H9 (cell line): ENCODE results near the gene NFASC. TPM values are rescaled to one million over a fixed set of nuclear protein-coding genes. Genes with fewer than 3 reads are reported as not detected.

Experiments
- DNase-seq: peaks from one replicate; pipeline ENCODE4 v3.0.0-alpha.2; 2017
- H2AFZ ChIP-seq: one replicate; pipeline ENCODE4 v1.6.1; 2013; ENCODE audit warnings: mild to moderate bottlenecking, low read length, control low read depth, moderate library complexity
- H2AK5ac ChIP-seq: 2 replicates; pipeline ENCODE4 v1.6.1; 2013; ENCODE audit warnings: low read length, control low read depth, mixed read lengths; ENCODE audit not compliant: insufficient read length
- H2BK120ac ChIP-seq: one replicate; pipeline ENCODE4 v1.6.1; 2013; ENCODE audit warnings: low read depth, mild to moderate bottlenecking, low read length, control low read depth, inconsistent platforms; ENCODE audit not compliant: poor library complexity, severe bottlenecking
- H2BK12ac ChIP-seq: 2 replicates; pipeline ENCODE4 v1.6.1; 2013; ENCODE audit warnings: low read length, control low read depth, mixed read lengths, low read depth; ENCODE audit not compliant: insufficient read length
- H2BK15ac ChIP-seq: 2 replicates; pipeline ENCODE4 v1.6.1; 2013; ENCODE audit warnings: low read depth, low read length, control low read depth
- H2BK20ac ChIP-seq: one replicate; pipeline ENCODE4 v1.6.1; 2013; ENCODE audit warnings: low read depth, mild to moderate bottlenecking, low read length, control low read depth, inconsistent platforms; ENCODE audit not compliant: poor library complexity, severe bottlenecking
- H2BK5ac ChIP-seq: 2 replicates; pipeline ENCODE4 v1.6.1; 2013; ENCODE audit warnings: low read length, control low read depth, mixed read lengths; ENCODE audit not compliant: insufficient read length
- H3K14ac ChIP-seq: 2 replicates; pipeline ENCODE4 v1.6.1; 2013; ENCODE audit warnings: low read length, control low read depth; ENCODE audit not compliant: insufficient read depth
- H3K18ac ChIP-seq: 2 replicates; pipeline ENCODE4 v1.6.1; 2013; ENCODE audit warnings: low read depth, mild to moderate bottlenecking, mixed read lengths, low read length, control low read depth; ENCODE audit not compliant: insufficient read length
- H3K23ac ChIP-seq: 2 replicates; pipeline ENCODE4 v1.6.1; 2013; ENCODE audit warnings: low read length, control low read depth, mixed read lengths, low read depth; ENCODE audit not compliant: insufficient read length
- H3K23me2 ChIP-seq: 2 replicates; pipeline ENCODE4 v1.6.1; 2013; ENCODE audit warnings: low read depth, mild to moderate bottlenecking, mixed read lengths, low read length, control low read depth; ENCODE audit not compliant: insufficient read length, poor library complexity, severe bottlenecking
- H3K27ac ChIP-seq: 2 replicates; pipeline ENCODE4 v1.5.1; 2013; ENCODE audit warnings: low read length, control low read depth, mixed read lengths, low read depth; ENCODE audit not compliant: insufficient read length
- H3K27me3 ChIP-seq: 2 replicates; pipeline ENCODE4 v1.6.1; 2013; ENCODE audit warnings: low read length, control low read depth, inconsistent platforms; ENCODE audit not compliant: insufficient read depth
- H3K4ac ChIP-seq: 2 replicates; pipeline ENCODE4 v1.6.1; 2013; ENCODE audit warnings: low read depth, mild to moderate bottlenecking, control low read depth, inconsistent platforms, low read length, moderate library complexity
- H3K4me1 ChIP-seq: 2 replicates; pipeline ENCODE4 v1.6.1; 2013; ENCODE audit warnings: low read length, control low read depth, inconsistent platforms; ENCODE audit not compliant: insufficient read depth
- H3K4me2 ChIP-seq: 2 replicates; pipeline ENCODE4 v1.6.1; 2013; ENCODE audit warnings: low read length, control low read depth, mixed read lengths; ENCODE audit not compliant: insufficient read length, insufficient read depth
- H3K56ac ChIP-seq: 2 replicates; pipeline ENCODE4 v1.6.1; 2013; ENCODE audit warnings: low read depth, mild to moderate bottlenecking, mixed read lengths, low read length, control low read depth; ENCODE audit not compliant: insufficient read length
- H3K79me1 ChIP-seq: 2 replicates; pipeline ENCODE4 v1.6.1; 2013; ENCODE audit warnings: low read depth, mild to moderate bottlenecking, moderate library complexity, low read length, control low read depth, inconsistent platforms; ENCODE audit not compliant: insufficient read depth, poor library complexity, severe bottlenecking
- H3K79me2 ChIP-seq: 2 replicates; pipeline ENCODE4 v1.6.1; 2013; ENCODE audit warnings: low read length, control low read depth, inconsistent platforms; ENCODE audit not compliant: insufficient read depth
- H3K9ac ChIP-seq: 2 replicates; pipeline ENCODE4 v1.6.1; 2013; ENCODE audit warnings: low read length, control low read depth, mixed read lengths; ENCODE audit not compliant: insufficient read length; ENCODE audit errors: extremely low read depth
- H3K9me3 ChIP-seq: one replicate; pipeline ENCODE4 v1.6.1; 2013; ENCODE audit warnings: low read depth, low read length, inconsistent platforms; ENCODE audit not compliant: control insufficient read depth
- H3T11ph ChIP-seq: one replicate; pipeline ENCODE4 v1.6.1; 2013; ENCODE audit warnings: mild to moderate bottlenecking, low read length, control low read depth, inconsistent platforms
- H4K20me1 ChIP-seq: one replicate; pipeline ENCODE4 v1.6.1; 2013; ENCODE audit not compliant: control insufficient read depth, insufficient read length, insufficient read depth
- H4K5ac ChIP-seq: 2 replicates; pipeline ENCODE4 v1.6.1; 2013; ENCODE audit warnings: low read depth, mild to moderate bottlenecking, mixed read lengths, low read length, control low read depth; ENCODE audit not compliant: insufficient read length
- H4K8ac ChIP-seq: replicated peaks from 2 replicates; pipeline ENCODE4 v1.6.1; 2013; ENCODE audit warnings: low read length, control low read depth, mixed read lengths, low read depth; ENCODE audit not compliant: insufficient read length
- H4K91ac ChIP-seq: 2 replicates; pipeline ENCODE4 v1.6.1; 2013; ENCODE audit warnings: low read depth, mild to moderate bottlenecking, moderate library complexity, mixed read lengths, low read length, control low read depth; ENCODE audit not compliant: insufficient read length
- H3K27ac Mint-ChIP-seq, 3 experiments: 2 replicates in 2 of 3; 3 replicates in 1 of 3; pipeline ENCODE4 v1.8.0; 2020 to 2021; ENCODE audit warnings: mixed read lengths in 3 of 3, mild to moderate bottlenecking in 1 of 3, moderate library complexity in 1 of 3
- H3K27me3 Mint-ChIP-seq: 2 replicates; pipeline ENCODE4 v1.8.0; 2021; ENCODE audit warnings: low read depth, mild to moderate bottlenecking, moderate library complexity, mixed read lengths
- H3K36me3 Mint-ChIP-seq, 3 experiments: 2 replicates in 2 of 3; 3 replicates in 1 of 3; pipeline ENCODE4 v1.8.0; 2020 to 2021; ENCODE audit warnings: low read depth in 3 of 3, mixed read lengths in 3 of 3; ENCODE audit not compliant: insufficient read depth in 1 of 3
- H3K4me1 Mint-ChIP-seq, 2 experiments: 2 replicates each; pipeline ENCODE4 v1.8.0; 2020; ENCODE audit warnings: mixed read lengths in 2 of 2
- H3K4me3 Mint-ChIP-seq, 2 experiments: 2 replicates in 1 of 2; 3 replicates in 1 of 2; pipeline ENCODE4 v1.8.0; 2020 to 2021; ENCODE audit warnings: mild to moderate bottlenecking in 2 of 2, mixed read lengths in 2 of 2, moderate library complexity in 1 of 2
- H3K9me3 Mint-ChIP-seq, 2 experiments: 2 replicates in 1 of 2; 3 replicates in 1 of 2; pipeline ENCODE4 v1.8.0; 2020; ENCODE audit warnings: mild to moderate bottlenecking in 2 of 2, mixed read lengths in 2 of 2, moderate library complexity in 1 of 2
- CTCF ChIP-seq: fragments of 200-600 bp; sonication (generic); conservative IDR thresholded peaks from 3 replicates; pipeline ENCODE4 v1.8.0; 2021; ENCODE audit warnings: antibody characterized with exemption, mild to moderate bottlenecking
- WGBS: extraction: QIAGEN DNeasy Blood & Tissue Kit; methylation state at CpG from one replicate; pipeline ENCODE4 v1.1.7; 2013; ENCODE audit warnings: missing lambda C conversion rate, low lambda C conversion rate, mixed read lengths; ENCODE audit not compliant: insufficient read length; ENCODE audit errors: extremely low coverage; 5-methylcytosine and 5-hydroxymethylcytosine counted together
- total RNA-seq: library from RNA; stranded (reverse); gene quantifications from 2 replicates; pipeline ENCODE4 v1.2.1, GENCODE V29; 2021

Gene NFASC
- total RNA-seq, 1 experiment from 2014 or later: 5.0 TPM

GRCh38 chr1:204885288-204885711, 14.6 kb downstream of the NFASC start:
- TF ChIP-seq CTCF: no peak
- H3K4me1 Mint-ChIP-seq: peaks cover 4 to 13% of the 10 kb centered on the region in 2 experiments; a peak in 2 of 4 replicates
- H3K23me2 ChIP-seq: no peaks in the 10 kb centered on the region

More at GRCh38 chr1:204885288-204885711, 14.6 kb downstream of the NFASC start:
- Histone ChIP-seq H3T11ph (no peak overlapping the region), H3K27me3 (no peaks in the 10 kb centered on the region), H2BK15ac (no peak overlapping the region), H2BK20ac (no peak overlapping the region), H2BK5ac (no peak overlapping the region), H3K4me1 (peaks cover 8% of the 10 kb centered on the region; the same call in 1 of the 2 replicates), H3K4me2 (no peak overlapping the region), H4K20me1 (no peaks in the 10 kb centered on the region), H2BK12ac (no peak overlapping the region), H3K4ac (no peak overlapping the region), H3K9ac (no peak overlapping the region), H3K18ac (no peak overlapping the region), H2AFZ (no peak overlapping the region), H4K5ac (no peak overlapping the region), H3K79me2 (no peaks in the 10 kb centered on the region), H3K27ac (no peak overlapping the region), H4K91ac (no peak overlapping the region), H3K23ac (no peak overlapping the region), H3K79me1 (no peaks in the 10 kb centered on the region), H3K14ac (no peak overlapping the region), H3K56ac (no peak overlapping the region), H2BK120ac (no peak overlapping the region), H3K9me3 (no peaks in the 10 kb centered on the region), H4K8ac (no peak overlapping the region), H2AK5ac (no peak overlapping the region)
- no peak for DNase-seq
- H3K4me3 Mint-ChIP-seq: no peak overlapping the region
- WGBS: no CpG with 5 or more reads among the region's 4 CpGs
- no peaks in the 10 kb centered on the region for H3K9me3 Mint-ChIP-seq
- H3K36me3 Mint-ChIP-seq: no peaks in the 10 kb centered on the region
- H3K27me3 Mint-ChIP-seq: peaks cover 2% of the 10 kb centered on the region
- no peak overlapping the region for H3K27ac Mint-ChIP-seq
